EL (cell line): ENCODE results near the gene IL17REL.
"Not testable (repeated sequence)": the region's sequence is repeated elsewhere in the genome, so short reads cannot be mapped to it uniquely, and the experiment has no call there.

Source experiments
- DNase-seq: peaks from one replicate; pipeline ENCODE4 v3.0.0-alpha.2; 2016

IL17REL gene

DNA sequence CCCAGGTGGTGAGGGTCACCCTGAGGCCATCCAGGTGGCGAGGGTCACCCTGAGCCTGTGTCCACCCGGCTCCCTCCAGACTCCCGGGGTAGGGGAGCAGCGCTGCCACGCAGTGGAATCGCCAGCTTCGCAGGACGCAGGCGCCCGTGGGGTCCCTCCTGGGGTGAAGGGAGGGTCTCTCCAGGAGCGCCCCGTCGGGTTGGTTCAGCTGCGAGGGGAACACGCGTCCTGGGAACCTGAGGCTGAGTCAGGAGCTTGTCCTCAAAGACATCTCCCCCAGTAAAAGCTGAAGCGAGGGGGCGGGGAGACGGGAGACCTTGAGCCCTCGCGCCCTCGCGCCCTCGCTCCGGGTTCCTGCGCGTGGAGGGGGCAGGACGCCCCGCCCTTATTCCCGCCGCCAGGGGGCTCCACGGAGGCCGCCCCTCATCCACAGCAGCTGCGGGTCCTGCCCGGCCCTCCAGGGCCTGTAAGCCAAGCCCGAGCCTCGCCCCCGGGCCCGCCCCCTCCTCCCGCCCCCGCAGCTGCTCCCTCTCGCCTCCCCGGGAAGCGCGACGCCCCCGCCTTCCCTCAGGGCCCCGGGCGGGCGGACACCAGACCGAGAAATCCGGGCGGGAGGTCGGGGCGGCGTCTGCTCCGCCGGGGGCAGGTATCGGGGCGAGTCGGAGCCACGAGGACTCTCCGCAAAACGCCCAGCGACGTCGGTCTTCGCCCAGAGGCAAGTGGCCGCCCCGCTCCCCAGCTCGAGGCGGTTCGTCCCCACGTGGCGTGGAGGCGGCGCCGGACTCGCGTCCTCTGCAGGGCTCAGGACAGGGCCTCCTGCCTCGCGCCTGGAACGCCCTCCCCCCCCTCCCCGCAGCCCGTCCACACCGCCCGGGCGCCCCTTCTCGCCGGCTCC, 29.2 kb downstream of the IL17REL start:
- no peak for DNase-seq

DNA sequence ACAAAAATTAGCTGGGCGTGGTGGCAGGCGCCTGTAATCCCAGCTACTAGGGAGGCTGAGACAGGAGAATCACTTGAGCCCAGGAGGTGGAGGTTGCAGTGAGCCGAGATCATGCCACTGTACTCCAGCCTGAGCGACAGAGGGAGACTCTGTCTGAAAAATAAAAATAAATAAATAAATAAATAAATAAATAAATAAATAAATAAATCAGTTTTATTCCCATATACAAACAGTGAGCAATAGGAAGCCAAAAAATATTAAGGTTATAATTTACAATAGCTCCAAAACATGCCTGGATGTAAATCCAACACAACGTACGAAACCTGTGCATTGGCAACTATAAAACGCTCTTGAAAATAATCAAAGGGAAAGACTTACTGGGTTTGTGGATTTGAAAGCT, 30.8 kb downstream of the IL17REL start:
- DNase-seq: not testable (repeated sequence)

- peak; percentile 54 for DNase-seq
Measured at GRCh38 chr22:49979587-49980264, 32.8 kb downstream of the IL17REL start.

- DNase-seq: no peak
Measured at GRCh38 chr22:49977578-49977977, 35.0 kb downstream of the IL17REL start.

DNA sequence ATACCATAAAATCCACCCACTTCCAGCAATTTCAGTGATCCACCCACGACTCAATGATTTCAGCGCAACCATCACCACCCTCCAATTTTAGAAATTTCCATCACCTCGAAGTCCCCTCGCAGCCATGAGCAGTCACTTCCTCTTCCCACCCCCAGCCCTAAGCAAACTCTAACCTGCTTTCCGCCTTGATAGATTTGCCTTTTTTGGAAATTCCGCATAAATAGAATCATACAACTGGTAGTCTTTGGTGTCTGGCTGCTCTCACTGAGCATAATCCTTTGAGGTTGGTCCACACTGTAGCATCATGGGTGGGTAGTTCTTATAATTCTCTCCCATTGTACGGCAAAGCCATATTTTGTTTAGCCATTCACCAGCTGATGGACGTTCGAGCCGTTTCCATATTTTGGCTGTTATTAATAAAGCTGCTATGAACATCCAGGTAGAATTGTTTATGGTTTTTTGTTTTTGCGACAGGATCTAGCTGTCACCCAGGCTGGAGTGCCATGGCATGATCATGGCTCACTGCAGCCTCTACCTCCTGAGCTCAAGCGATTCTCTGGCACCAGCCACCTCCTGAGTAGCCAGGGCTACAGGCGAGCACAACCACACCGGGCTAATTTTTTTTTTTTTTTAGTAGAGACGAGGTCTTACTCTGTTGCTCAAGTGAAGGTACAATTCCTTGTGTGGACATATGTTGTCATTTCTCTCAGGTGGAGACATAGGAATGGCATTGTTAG, 36.0 kb downstream of the IL17REL start:
- no peak for DNase-seq

GRCh38 chr22:49975543-49976389, 36.8 kb downstream of the IL17REL start:
- DNase-seq: no peak

- no peak for DNase-seq
Measured at GRCh38 chr22:49973018-49973961, 39.3 kb downstream of the IL17REL start.

DNA sequence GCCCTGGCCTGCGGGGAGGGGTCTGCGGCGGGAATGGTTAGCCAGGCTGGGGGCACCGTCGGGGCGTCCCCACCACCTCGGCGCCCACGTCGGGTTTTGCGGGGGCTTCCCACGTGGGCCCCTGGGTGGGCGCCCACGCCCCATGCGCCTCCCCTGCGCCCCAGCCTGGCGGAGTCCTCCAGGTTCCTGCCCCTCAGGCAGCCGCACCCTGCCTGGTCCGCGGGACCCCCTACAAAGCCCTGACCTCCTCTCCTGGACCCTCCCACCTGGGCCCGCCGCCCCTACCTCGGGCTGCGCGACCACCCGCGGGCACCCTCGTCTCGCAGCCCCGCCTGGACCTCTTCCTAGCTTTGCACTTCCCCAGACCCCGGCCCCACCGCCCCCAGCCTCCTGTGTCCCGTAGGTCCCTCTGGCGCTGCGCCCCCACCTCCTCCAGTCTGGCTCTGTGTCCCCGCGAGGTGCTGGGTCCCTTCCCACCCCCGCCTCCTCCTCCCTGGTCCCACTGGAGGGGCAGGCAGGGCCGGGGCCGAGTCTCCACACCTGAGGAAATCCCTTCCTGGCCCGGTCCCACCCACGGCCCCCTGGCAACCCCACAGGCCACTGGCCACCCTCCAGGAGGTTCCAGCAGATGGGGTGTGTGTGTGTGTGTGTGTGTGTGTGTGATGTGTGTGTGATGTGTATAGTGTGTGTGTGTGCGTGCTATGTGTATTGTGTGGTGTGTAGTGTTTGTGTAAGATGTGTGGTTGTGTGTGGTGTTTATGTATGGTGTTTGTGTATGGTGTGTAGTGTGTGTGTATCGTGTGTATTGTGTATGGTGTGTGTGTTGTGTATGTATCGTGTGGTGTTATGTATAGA, 40.2 kb downstream of the IL17REL start:
- no peak for DNase-seq

DNA sequence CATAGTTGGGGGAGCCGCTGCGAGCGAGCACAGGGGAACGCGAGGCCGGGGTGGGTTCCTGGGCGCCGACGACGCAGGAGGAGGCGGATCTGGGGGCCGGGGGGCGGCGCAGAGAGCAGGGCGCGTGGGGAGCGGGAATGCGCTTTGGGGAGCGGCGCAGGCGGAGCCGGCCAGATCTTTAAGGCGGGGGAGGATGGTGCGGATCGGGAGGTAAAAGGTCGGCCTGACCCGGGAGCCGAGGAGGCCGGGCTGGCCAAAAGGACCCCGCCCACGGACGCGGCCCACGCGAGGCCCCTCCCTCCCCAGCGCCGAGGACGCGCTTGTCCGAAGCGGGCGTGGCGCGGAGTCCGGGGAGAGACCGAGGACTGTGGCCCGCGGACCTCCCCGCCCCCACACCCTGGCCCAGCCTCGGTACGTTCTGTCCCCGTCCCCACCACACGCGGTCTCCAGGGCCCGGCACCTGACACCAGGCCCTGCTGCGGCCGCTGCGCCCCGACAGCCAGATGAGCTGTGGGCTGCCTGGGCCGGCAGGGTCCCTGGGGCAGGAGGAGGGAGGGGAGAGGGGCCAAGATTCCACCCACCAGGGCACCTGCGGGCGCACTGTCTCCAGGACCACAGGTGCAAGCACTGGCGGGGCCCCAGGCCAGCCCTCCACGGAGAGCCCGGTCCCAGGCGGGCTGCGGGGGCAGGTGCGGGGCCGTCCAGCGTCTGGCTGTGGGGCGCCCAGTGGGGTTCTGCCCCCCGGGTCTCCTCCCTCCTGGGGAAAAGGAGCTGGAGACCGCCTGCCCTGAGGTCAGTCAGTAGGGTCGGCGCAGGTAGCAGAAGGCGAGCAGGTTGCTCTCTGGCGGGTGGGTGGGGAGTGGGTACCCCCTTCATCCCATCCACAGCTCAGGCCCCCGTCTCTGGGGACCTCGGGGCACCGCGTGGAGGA, 41.1 kb downstream of the IL17REL start:
- peak; percentile 78 for DNase-seq

GRCh38 chr22:49970528-49971231, 41.9 kb downstream of the IL17REL start:
- DNase-seq: peak; percentile 99

GRCh38 chr22:49969751-49970527, 42.6 kb downstream of the IL17REL start:
- DNase-seq: no peak

DNA sequence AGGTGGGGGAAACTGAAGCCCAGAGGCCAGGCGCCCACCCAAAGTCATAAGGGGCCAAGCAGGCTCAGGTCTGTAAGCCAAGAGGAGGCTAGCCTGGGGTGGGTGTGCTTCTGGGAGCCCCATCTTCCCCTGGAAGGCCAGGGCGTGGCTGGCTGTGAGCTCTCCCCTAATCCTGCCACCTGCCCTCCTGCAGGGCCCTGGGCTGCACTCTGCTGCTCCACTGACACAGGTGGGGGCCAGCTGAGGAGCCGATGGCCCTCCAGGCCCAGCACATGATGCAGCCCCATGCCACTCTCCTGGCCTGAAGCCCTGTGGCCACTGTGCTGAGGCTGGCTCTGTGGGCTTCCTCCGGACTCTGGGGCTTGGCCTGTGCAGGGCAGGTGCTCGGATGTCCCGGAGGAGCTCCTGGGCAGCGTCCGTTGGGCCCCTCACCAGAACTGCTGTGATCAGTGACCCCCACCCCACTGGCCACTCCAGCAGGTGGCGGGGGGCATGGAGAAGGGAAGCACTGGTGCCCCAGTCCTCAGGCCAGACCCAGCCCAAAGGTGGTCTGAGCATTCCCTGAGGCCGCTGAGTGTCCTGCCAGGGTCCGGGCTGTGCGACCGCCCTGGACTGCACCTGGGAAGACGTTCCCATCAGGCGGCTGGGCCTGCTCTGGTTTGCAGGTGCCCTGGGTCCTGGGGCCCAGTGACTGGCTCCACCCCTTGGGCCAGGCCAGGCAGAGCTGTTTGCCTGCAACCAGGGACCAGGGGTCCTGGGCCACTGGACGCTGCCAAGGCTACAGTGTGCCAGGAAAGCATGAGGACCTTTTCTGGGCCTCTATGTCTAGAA, 43.5 kb downstream of the IL17REL start:
- DNase-seq: no peak

- no peak for DNase-seq
Measured at GRCh38 chr22:49968313-49968830, 44.2 kb downstream of the IL17REL start.

GRCh38 chr22:49967706-49968208, 44.8 kb downstream of the IL17REL start:
- DNase-seq: no peak

- DNase-seq: no peak
Measured at GRCh38 chr22:49966774-49967705, 45.5 kb downstream of the IL17REL start.
